ENCODE results near the gene CD28. TPM values are rescaled to one million over a fixed set of nuclear protein-coding genes. Genes with fewer than 3 reads are reported as not detected.
A peak's percentile ranks its signal among the peaks of the same experiment; 100 is the strongest.

Gene CD28
- total RNA-seq, 1 donor from 2014 or later, result 0.77 TPM

DNA sequence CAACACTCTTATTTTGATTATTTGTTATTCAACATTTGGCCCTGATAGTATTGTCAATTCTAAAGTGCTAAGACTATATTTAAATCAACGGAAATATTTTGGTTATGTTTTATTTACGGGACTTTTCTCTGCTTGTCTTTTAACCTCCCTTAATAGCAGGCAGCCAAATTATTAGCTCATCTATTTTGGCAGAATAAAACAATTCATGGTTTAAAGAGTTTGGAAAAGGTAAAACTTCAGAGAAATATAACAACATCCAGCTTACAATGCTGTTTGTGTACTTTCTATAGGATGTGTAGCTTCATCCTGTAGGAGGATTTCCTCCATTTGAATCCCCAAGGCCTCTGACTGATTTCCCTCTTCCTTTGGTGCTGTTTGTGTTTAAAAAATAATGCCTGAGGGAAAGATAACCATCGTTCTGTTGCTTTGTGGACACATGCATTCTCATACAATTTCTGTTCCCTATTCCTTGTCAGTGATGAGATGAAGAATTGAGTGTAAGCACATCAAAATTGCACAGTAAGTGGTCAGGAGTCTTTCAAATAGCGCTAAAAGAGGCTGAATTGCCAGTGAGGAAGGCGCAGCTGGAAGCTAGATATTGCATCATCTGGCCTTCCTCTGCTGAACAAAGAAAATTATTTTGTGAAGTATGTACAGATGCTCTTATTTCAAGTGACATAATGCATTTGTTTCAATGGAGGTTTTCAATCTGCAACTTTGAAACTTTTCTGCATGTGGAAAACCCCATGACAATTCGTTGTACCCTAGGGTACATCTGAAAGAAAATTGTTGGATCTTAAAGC lies 80.3 kb downstream of the CD28 start:
- peaks cover 54% of the 10 kb centered on the region for H3K4me1 ChIP-seq

DNA sequence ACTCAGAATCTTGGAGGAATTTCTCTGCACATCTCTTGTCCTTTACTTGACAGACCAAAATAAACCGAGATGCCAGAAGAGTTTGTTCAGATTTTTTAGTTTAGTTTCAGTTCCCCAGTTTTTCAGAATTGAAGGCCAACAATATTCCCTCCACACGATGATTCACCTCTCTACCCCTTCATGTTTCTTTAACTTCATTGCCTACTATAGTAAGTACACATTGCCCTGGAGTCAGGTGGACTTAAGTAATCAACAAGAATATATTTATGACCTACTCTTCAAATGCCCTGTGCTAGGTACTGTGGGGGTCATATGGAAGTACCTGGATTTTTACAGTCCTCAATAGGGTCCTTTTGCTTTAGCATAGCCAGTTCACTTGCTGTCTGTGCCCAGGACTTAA lies 81.5 kb downstream of the CD28 start:
- H3K4me1 ChIP-seq, result peaks cover 43% of the 10 kb centered on the region
- intact Hi-C loops (cut with micrococcal nuclease), result loop anchor here (10.0 kb wide), 1 partner anchor 103 kb away; no protein-coding TSS in a partner anchor
- no peaks in the 10 kb centered on the region for H3K27me3 ChIP-seq (ENCODE audit: low read depth)
- peak overlapping the region; percentile 75 for H3K27ac ChIP-seq (replicated peaks)
- TF ChIP-seq, protein P1, sequence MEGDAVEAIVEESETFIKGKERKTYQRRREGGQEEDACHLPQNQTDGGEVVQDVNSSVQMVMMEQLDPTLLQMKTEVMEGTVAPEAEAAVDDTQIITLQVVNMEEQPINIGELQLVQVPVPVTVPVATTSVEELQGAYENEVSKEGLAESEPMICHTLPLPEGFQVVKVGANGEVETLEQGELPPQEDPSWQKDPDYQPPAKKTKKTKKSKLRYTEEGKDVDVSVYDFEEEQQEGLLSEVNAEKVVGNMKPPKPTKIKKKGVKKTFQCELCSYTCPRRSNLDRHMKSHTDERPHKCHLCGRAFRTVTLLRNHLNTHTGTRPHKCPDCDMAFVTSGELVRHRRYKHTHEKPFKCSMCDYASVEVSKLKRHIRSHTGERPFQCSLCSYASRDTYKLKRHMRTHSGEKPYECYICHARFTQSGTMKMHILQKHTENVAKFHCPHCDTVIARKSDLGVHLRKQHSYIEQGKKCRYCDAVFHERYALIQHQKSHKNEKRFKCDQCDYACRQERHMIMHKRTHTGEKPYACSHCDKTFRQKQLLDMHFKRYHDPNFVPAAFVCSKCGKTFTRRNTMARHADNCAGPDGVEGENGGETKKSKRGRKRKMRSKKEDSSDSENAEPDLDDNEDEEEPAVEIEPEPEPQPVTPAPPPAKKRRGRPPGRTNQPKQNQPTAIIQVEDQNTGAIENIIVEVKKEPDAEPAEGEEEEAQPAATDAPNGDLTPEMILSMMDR (IDR thresholded peaks at IDR 0.05; ENCODE audit: borderline replicate concordance), result no peak
- H3K9me3 ChIP-seq (replicated peaks), result no peaks in the 10 kb centered on the region
- DNase-seq, result no peak
- no peak overlapping the region for H3K4me3 ChIP-seq
- H3K36me3 ChIP-seq, result no peaks in the 10 kb centered on the region

More for the DNA sequence above, 80.3 kb downstream of the CD28 start:
- Histone ChIP-seq H3K27ac (replicated peaks) (peak overlapping the region; percentile 75), H3K27me3 (ENCODE audit: low read depth) (no peaks in the 10 kb centered on the region), H3K36me3 (no peaks in the 10 kb centered on the region), H3K9me3 (replicated peaks) (no peaks in the 10 kb centered on the region), H3K4me3 (no peak overlapping the region)
- DNase-seq, result peak; percentile 29
- intact Hi-C loops (cut with micrococcal nuclease), result loop anchor here (10.0 kb wide), 1 partner anchor 102 kb away; no protein-coding TSS in a partner anchor
- TF ChIP-seq, protein P1 (IDR thresholded peaks at IDR 0.05; ENCODE audit: borderline replicate concordance), result no peak

Other genes starting within 250 kb of the CD28 start
- gene RAPH1, start 171.3 kb upstream of the CD28 start, total RNA-seq, result 17.2 TPM
- 0.11 TPM for gene CTLA4, start 161.1 kb downstream of the CD28 start, total RNA-seq
- not detected for gene ICOS, start 230.1 kb downstream of the CD28 start, total RNA-seq